HG03139 (cell line): ENCODE measurements around the gene GRIK5.
"Not testable (repeated sequence)": the region's sequence is repeated elsewhere in the genome, so short reads cannot be mapped to it uniquely, and the experiment has no call there.

Experiments used
- ATAC-seq: cut with Tn5 transposase; IDR thresholded peaks from one replicate; pipeline ENCODE4 v1.9.1; 2021; ENCODE audit not compliant: unreplicated experiment

The GRIK5 gene

DNA sequence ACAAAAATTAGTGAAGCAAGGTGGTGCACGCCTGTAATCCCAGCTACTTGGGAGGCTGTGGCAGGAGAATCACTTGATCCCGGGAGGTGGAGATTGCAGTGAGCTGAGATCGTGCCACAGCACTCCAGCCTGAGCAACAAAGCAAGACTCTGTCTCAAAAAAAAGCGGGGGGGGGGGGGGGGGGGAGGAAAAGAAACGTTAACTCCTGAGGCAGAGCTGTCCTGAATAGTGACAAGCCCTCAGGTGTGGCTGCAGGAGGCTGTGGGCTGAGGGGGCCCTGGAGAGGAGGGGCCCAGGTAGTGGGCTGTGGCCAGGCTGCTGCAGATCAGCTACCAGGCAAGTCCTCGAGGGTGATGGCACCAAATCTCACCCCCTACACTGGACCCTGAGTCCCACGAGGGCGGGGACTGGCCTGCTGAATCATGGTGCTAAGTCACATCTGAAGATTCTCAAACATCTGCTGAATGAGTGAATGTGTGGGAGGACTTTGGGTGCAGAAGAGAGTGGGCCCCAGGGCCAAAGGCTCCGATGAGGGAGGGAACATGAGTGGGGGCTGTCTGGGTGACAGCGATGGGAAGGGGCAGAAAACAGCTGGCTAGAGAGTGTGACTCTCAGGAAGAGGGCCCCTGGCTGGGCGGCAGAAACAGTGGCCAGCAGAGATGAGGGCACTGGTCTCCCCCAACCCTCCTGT, 51.4 kb downstream of the GRIK5 start:
- ATAC-seq: no peak

DNA sequence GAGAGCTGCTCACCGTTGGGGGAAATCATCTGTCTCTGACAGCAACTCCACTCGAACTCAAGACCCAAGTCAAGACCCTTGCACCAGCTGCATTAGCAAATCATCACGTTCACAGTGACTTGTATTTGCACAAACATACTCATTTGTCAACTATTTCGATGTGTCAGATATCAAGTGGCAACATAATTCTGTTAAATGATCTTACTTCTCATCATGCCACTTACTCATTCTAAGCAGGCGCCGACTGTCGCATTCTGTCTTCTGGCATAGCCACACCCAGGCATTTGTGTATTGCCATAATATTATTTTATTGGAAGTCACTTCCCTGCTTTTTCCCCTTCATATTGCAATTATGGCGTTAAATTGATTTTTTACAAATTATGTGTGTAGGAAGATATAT, 53.0 kb downstream of the GRIK5 start:
- no peak for ATAC-seq

DNA sequence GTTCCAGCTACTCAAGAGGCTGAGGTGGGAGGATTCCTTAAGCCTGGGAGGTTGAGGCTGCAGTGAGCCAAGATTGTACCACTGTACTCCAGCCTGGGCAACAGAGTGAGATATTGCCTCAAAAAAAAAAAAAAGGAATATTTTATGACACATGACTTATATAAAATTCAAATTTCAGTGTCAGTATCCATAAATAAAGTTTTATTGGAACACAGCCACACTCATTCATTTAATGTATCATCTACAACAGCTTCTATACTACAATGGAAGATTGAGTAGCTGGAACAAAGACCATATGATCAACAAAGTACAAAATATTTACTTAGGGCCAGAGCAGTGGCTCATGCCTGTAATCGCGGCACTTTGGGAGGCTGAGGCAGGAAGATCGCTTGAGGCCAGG, 57.3 kb downstream of the GRIK5 start:
- not testable (repeated sequence) for ATAC-seq

DNA sequence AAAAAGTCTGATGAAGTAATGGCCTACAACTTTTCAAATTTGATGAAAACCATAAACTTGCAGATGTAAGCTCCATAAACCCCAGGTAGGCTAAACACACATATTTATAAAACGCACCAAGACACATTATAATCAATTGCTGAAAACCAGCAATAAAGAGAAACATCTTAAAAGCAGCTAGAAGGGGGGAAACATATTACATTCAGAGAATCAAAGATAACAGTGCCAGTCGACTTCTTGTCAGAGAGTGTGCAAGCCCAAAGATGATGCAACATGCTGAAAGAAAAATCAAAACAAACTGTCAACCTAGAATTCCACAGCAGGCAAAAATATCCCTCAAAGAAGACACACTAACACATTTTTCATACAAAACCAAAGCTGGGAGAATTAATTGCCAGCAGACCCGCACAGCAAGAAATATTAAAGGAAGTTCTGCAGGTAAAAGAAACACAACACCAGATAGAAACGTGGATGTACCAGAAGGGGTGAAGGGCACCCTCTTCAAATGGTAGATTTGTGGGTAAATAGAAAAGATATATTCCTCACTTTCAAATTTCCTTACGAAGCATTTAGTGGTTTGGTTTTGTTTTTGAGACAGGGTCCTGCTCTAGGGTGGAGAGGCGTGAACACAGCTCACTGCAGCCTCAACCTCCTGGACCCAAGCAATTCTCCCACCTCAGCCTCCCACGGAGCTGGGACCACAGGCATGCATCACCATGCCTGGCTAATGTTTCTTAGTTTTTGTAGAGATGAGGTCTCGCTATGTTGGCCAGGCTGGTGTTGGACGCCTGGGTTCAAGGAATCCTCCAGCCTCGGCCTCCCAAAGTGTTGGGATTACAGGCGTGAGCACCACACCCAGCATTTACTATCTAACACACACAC, 59.5 kb downstream of the GRIK5 start:
- no peak for ATAC-seq

DNA sequence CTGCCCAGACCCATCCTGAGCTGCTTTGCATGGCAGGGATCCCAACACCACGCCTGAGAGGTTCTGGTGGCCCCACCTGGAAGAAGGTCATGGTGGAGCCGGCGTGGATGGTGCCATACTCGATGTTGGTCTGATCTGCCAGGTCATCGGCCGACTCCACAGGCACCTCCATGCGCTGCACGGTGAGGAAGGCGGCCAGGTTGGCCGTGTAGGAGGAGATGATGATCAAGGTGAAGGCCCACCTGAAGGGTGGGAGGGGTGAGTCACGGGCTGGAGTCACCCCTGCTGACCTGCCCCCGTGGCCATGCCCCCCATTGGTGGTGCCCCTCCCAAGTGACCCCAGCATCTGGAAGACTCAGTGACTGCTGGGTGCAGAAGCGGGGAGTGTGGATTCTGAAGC, 63.4 kb downstream of the GRIK5 start:
- no peak for ATAC-seq

DNA sequence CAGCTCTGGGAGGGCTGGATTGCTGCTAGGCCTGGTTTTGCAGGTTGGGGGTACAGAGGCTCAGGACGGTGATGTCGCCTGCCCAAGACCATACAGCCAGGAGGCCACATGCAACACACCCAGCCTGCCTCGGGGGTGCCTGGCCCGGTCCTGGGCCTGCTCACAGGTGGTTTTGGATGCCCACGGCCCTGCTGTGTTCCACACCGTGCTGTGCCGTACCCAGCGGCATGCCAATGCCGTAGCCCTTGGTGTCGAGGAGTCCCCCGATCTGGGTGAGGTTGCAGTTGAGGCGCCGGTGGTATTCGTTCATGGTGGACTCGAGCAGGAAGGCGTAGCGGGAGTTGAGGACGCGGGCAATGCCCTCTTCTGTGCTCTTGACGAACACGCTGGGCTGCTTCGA, 64.5 kb downstream of the GRIK5 start:
- ATAC-seq: no peak

DNA sequence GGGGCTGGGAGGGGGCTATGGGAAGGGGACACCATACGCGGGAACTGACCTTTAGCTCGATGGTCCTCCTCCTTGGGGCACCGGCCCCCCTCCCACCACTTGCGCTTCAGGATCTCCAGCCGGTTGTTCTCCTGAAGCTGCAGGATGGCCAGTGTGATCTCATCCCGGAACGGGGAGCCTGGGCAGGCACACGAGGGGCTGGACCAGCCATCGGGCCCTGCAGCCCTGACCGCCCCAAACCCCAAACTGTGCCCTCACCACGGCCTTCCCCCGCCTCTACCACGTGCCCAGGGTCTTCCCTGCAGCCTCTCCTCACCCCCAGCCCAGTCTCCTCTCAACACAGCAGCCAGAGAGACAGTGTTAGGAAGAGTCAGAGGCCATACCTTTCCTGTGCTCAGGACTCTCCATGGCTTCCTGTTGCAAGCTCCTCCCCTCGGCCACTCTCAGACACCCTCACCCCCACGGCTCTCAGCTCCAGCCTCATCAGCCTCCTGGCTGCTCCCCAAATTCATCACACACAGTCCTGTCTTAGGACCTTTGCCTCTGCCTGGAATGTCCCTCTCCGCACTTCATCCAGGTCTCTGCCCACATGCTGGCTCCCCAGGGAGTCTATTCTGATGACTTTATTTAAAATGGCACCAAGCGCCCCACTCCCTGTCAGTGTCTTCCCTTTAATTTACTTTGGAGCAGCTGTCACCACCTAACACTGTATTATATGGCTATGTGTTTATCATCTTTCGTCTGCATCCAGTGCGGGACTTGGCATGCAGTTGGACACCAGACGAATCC, 66.3 kb downstream of the GRIK5 start:
- no peak for ATAC-seq

DNA sequence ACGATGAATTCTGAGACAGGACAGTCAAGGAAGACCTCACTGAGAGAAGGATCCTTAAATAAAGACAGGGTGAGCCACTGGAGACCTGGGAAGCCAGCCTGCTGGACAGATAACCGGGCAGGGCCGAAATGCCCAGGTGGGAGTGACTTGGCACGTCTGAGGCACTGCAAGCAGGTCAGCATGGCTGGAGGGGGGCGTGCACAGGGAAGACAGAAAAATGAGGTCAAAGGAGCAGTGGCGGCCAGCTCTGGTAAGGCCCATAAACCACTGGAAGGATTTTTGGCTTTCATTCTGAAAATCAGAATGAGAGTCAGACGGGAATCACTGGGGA, 70.2 kb downstream of the GRIK5 start:
- no peak for ATAC-seq

DNA sequence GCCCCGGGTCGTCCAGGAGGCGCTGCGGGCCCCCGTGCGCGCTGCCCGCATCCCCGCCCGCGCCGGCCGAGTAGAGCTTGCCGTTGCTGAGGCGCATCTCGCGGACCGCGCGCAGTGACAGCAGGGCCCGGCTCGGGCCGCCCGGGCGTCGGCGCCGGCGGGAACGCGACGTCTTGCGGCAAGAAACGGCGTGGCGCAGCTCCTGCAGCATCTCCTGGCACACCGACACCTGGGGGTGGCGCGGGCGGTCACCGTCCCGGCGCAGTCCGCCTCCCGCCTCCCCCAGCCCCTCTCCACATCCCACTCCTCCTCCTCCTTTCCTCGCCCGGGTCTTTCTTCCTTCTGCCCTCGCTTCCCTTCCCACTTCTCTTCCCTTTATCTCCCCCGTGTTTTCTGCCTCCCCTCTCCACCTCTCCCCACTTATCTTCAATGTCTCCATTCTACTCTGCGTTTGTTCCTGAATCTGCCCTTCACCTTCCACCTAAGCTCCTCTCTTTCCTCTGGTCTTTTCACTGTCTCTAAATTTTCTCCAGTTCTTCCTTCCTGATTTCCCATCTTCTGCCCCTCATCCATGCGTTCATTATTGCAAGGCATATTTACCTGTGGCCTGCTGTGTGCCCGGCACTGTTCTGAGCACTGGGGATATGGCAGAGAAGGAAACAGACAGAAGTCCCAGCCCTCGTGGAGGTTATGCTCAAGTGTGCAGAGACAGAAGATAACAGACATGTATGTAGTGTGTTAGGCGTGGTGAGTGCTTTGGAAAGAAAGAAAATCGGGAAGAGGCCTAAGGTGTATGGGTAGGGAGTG, 70.7 kb downstream of the GRIK5 start:
- ATAC-seq: no peak

DNA sequence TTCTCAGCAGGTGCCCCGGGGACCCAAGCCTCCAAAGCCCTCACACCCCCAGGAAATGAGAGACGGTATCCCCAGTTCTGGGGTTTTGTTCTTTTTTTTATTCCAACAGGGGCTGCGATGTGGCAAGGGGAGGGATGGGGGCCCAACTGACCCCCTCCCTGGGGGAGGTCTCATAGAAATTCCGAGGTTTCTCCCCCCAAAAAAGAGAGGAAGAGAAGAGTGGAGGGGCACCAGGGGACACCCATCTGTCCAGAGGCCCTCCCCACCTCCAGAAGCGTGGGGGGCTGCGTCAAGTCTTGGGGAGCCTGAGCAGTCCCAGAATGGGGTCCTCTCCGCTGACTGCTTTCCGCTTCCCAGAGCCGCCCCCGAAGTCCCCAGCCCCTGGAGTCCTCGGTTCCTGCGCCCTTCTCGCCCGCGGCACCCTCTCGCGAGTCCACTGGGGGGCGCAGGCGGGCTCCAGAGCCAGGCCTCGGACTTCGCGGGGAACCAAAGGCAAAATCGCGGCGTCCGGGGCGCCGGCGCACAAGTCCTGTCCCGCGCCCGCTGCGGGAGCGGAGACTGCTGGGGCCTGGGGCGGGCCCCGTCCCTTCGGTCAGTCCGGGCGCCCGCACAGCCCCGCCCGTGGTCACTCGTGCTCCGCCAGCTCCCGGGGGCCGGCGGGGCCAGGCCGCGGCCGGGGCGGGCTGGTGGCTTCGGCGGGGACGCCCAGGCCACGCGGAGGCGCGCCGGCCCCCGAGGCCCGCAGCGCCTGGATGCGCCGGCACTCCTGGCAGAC, 71.6 kb downstream of the GRIK5 start:
- ATAC-seq: no peak

DNA sequence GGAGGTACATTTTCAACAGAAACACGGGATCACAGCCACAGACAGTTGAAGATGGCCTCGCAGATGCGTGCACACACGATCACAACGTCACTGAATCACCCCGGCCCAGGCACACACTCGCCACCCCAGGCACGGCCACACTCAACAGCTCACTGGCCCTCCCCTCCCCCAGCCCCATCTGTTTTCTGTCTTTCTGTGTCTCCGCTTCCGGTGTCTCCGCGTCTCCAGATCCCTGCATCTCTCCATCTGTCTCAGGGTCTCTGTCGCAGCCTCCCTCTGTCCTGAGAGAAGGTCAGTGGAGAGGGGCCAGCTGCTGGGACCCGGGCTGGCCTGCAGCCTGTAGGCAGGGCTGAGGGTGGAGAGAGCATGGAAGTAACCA, 72.2 kb downstream of the GRIK5 start:
- ATAC-seq: no peak

DNA sequence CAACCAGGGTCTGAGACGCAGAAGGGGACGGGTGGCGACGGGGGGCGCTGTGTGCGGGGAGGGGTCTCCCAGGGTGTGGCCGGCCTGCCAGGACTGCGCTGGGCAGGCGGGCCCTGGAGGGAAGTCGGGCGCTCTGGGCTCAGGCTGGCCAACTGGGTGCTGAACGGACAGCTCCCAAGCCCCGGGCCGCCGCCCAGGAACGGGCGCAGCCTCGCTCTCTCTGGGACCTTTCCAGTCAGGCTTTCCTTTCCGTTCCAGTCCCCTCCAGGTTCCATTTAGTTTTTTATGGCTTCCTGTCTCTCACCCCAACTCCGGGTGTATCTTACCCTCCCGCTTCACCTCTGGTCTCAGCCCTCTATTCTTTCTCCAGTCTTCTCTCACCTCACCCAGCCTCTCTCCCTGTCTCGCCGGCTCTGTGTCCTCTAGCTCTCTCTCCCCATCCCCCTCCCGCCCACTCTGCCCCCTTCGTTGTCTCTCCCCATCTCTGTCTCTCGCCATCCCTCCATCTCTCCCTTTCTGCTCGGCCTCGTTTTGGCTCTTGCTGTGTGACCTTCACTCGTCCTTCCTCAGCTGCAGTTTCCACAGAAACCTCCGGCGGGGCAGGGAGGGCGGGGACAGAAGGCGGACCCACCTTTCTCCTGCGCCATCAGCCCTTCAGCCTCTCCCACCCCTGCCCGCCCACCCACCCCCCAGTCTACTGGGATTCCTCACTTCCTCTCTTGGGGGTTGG, 72.7 kb downstream of the GRIK5 start:
- no peak for ATAC-seq

DNA sequence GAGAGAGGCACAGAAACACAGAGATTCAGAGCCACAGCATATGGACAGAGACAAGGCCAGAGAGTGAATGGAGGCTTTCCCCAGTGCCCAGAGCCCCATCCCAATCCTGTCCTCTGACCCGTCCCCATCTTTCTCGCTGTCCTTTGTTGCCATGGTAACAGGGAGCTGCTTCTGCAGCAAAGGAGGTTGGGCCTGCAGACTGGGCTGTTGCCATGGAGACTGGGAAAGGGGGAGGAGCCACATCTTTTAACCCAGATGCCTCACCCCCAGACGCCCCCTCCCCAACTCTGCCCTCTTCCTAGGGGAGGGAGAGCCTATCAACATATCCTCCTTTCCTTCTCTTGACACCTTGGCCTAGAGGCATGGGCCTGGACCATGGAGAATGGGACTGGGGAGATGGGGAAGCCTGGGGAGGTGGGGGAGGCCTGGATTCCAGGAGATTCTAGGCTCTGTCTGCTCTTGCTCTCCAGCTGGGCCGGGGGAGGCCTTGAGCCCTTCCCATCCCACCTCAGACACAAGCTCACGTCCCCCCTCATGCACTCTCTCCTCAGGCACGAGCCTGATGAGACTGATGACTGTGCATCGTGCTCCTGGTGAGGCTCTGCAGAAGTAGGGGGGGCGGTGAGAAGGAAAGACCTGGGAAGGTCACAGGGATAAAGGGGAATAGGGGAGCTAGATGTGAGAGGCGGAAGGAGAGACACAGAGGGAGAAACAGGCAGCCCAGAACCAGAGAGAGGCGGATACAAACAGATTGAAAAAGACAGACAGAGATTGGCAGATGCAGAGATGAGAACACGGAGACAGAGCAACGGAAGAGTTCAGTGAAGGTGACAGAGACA, 73.8 kb downstream of the GRIK5 start:
- ATAC-seq: no peak

DNA sequence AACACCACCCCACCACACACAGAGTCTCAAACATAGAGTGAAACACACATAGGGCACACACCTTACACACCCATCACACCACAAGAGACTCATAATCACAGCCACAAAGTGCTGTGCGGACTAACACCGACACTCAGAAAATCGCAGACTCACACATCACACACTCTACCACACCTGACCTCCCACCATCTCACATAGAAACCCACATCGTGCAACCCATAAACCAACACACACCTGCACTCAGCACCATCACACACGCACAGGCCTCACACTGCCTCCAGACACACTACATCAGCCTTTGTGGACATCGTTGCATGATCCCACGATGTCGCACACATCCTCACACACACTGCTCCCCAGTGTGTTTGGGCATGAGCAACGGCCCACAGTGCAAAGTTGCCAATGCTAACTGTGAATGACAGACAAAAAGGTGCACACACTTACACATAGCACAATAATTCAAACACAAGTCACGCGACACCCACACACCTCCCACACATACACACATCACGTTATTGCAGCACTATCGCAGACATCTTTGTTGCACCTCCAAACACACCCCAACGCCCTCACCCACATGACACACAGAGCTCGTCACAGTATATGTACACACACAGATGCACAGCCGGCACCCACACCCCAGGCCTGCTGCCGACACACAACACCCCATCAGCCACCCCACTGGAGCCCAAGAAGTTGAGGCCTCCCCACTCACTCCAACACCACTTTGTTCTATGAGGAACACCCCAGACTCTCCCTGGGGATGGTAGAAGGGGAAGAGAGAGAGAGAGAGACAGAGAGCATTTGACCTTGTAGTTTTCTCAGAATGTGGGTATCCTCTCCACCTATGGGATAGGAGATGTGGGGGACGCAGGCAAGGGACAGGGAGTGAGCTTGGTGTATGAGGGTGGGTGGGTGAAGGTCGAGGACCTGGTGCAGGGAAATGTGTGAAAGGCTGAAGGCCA, 74.7 kb downstream of the GRIK5 start:
- ATAC-seq: no peak

DNA sequence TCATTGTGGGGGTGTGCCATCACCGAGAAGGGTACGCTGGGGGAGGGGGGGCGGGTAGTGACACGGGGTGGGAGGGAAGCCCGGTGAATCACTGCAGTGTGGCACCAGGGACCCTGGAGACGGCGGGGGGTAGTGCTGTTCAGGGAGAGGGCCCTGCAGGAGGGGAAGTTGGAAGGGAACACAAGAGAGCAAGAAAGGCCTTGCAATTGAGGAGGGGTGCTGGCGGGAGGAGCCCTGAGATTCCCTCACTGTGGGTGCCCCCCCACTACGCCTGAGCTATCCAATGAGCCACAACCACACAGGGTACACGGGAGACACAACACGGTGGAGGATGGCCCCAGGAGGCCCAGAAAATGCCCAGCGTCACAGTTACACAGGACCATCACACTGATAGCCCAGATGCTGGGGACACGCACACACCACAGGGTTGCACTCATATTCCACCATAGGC, 75.5 kb downstream of the GRIK5 start:
- no peak for ATAC-seq

DNA sequence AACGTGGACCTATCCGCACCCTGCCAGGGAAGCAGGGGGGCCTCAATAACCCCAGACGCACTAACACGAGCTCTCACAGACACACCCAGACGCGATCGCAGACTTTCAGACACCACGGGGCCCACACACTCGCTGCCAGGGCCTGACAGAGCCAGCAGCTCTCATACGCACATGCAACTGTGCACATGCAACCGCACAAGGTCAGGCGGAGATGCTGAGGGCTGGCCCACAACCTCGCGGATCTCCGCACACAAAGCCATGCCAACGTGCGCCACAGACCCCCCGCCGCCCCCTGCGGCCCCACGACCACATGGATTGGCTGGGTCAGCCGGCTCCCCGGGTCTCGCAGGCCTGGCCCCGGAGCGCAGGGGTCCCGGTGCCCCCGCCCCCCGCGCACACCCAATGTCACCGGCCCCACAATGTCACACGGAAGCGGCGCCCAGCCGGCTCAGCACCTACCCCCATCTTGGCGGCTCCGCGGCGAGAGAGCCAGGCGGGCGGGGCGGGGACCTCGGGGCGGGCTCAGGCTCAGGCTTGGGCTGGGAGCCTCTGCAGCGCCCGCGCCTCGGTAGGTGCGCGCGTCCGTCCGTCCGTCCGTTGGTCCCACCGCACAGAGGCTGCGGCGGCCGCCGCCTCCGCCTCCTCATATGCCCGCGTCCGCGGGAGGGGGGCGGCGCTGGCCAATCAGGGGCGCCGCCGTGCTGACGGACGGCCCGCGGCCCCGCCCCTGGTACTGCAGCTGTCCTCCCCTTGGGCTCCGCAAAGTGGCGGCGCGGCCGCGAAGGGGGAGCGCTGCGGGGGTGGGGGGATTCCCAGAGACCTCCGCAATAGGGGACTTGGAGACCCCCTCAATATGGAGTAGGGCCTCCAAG, 76.2 kb downstream of the GRIK5 start, which contains the start of gene ATP1A3:
ATP1A3 (minus strand) TSS at position 619 of the 872 bp plus-strand sequence; CDS start at position 465, 154 bp downstream.
- no peak for ATAC-seq
